PC-3 (cell line): Measurements from ENCODE around the gene CCR5AS.

ENCODE experiments used
- CTCF ChIP-seq: fragments of 300-600 bp; sonication (generic); conservative IDR thresholded peaks from 2 replicates; pipeline ENCODE4 v1.5.1; 2017; ENCODE audit warnings: antibody characterized with exemption, low read depth, mild to moderate bottlenecking, low read length
- EZH2 ChIP-seq: fragments of 300-600 bp; sonication (generic); IDR thresholded peaks from one replicate; pipeline ENCODE4 v1.6.1; 2017; ENCODE audit warnings: antibody characterized with exemption, mild to moderate bottlenecking, low read length; ENCODE audit not compliant: unreplicated experiment

GRCh38 chr3:46454606-46455005 is 47.7 kb upstream of the CCR5AS start:
- TF ChIP-seq EZH2 = no peak
- TF ChIP-seq CTCF = no peak
